Muscle layer of duodenum (tissue), 2 donors: ENCODE results near the gene EHBP1.

Source experiments
- H3K27ac ChIP-seq: one replicate; pipeline ENCODE4 v1.7.0; 2013; ENCODE audit warnings: mild to moderate bottlenecking, low read length
- H3K27me3 ChIP-seq: one replicate; pipeline ENCODE4 v1.7.0; 2013; ENCODE audit warnings: low read depth, mild to moderate bottlenecking, control low read depth, low read length
- H3K36me3 ChIP-seq, 2 donors: one replicate each; pipeline ENCODE4 v1.7.0; 2013; ENCODE audit warnings: low read length in 2 of 2, control low read depth in 1 of 2, mild to moderate bottlenecking in 1 of 2; ENCODE audit not compliant: insufficient read depth in 2 of 2, control insufficient read depth in 1 of 2
- H3K4me1 ChIP-seq, 2 donors: one replicate each; pipeline ENCODE4 v1.7.0; 2013; ENCODE audit warnings: low read length in 2 of 2, mild to moderate bottlenecking in 2 of 2, control low read depth in 1 of 2, moderate library complexity in 1 of 2; ENCODE audit not compliant: insufficient read depth in 2 of 2, control insufficient read depth in 1 of 2
- H3K4me3 ChIP-seq, 2 donors: one replicate each; pipeline ENCODE4 v1.7.0; 2013; ENCODE audit warnings: low read length in 2 of 2, low read depth in 1 of 2, mild to moderate bottlenecking in 1 of 2
- H3K9me3 ChIP-seq, 2 donors: one replicate each; pipeline ENCODE4 v1.7.0; 2013; ENCODE audit warnings: low read length in 2 of 2, control low read depth in 1 of 2, mild to moderate bottlenecking in 1 of 2; ENCODE audit not compliant: control insufficient read depth in 1 of 2
- donor health status: healthy.

EHBP1 gene

DNA sequence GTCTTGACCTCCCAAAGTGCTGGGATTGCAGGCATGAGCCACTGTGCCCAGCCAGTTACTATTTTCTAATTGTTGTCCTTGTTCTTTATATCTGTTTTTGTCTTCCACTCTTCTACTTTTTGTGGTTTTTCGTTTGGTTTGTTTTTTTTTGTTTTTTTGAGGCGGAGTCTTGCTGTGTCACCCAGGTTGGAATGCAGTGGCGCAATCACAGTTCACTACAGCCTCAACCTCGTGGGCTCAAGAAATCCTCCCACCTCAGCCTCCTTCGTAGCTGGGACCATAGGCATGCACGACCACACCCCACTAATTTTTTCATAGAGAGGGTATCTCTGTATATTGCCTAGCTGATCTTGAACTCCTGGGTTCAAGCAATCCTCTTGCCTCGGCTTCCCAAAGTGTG, 100.7 kb downstream of the EHBP1 start:
- Histone ChIP-seq H3K9me3 (peaks cover 0 to 3% of the 10 kb centered on the region in 2 donors), H3K27ac (no peak overlapping the region), H3K4me3 (no peak overlapping the region), H3K36me3 (peaks cover 6 to 27% of the 10 kb centered on the region in 2 donors), H3K4me1 (no peaks in the 10 kb centered on the region), H3K27me3 (no peaks in the 10 kb centered on the region)

DNA sequence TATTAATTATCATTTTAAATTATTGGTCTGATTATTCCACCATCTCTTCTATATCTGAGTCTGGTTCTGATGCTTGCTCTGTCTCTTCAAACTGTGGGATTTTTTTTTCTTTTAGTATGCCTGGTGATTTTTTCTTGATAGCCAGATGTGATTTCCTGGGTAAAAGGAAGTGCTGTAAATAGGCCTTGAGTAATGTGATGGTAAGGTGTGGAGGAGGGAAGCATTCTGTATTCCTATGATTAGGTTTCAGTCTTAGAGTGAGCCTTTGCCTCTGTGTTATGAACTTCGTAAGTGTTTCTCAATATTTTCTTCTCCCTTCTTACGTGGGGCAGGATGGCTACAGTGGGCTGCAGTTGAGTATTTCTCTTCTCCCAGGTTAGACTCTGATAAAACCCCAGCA, 103.0 kb downstream of the EHBP1 start:
- Histone ChIP-seq H3K27me3 (no peaks in the 10 kb centered on the region), H3K4me1 (peaks cover 0 to 10% of the 10 kb centered on the region in 2 donors), H3K36me3 (peaks cover 6 to 27% of the 10 kb centered on the region in 2 donors), H3K4me3 (no peak overlapping the region), H3K27ac (no peak overlapping the region), H3K9me3 (peaks cover 0 to 3% of the 10 kb centered on the region in 2 donors)

DNA sequence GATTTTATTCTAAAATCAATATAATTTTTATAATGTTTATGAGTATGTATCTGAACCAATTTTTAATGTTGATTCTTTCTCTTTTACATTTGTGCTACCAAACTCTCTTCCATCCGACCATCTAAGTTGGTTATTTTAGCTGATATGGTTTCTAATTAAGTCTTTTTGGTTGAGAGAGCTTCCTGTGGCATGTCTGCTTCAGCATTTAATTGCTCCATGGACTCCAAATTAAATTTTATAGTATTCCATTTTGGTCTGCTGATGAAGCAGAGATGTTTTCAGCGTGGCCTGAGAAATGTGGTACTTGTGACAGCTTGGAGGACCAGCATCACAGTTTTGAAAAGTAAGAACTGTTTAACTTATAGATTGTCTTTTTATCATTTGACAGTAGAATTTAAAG, 105.6 kb downstream of the EHBP1 start:
- no peak overlapping the region for H3K27ac ChIP-seq
- peaks cover 0 to 14% of the 10 kb centered on the region in 2 donors for H3K4me1 ChIP-seq
- no peak overlapping the region for H3K4me3 ChIP-seq
- H3K9me3 ChIP-seq: peaks cover 0 to 3% of the 10 kb centered on the region in 2 donors
- H3K36me3 ChIP-seq: peaks cover 6 to 19% of the 10 kb centered on the region in 2 donors
- no peaks in the 10 kb centered on the region for H3K27me3 ChIP-seq

DNA sequence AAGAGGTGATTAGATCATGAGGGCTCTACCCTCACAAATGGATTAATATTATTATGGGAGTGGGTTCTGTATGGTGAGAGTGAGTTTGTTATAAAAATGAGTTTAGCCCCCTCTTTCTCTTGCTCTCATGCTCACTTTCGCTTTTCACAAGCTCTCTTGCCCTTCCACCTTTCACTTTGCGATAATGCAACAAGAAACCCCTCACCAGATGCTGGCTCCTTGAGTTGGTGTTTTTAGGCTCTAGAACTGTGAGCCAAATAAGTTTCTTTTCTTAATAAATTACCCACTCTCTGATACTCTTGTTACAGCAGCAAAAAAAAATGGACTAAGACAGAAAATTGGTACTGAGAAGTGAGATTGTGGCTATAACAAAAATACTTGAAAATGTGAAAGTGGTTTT, 106.5 kb downstream of the EHBP1 start:
- peaks cover 0 to 14% of the 10 kb centered on the region in 2 donors for H3K4me1 ChIP-seq
- no peaks in the 10 kb centered on the region for H3K27me3 ChIP-seq
- no peak overlapping the region for H3K4me3 ChIP-seq
- H3K36me3 ChIP-seq: peaks cover under 1 to 11% of the 10 kb centered on the region in 2 donors
- H3K9me3 ChIP-seq: peaks cover 0 to 3% of the 10 kb centered on the region in 2 donors
- H3K27ac ChIP-seq: no peak overlapping the region

DNA sequence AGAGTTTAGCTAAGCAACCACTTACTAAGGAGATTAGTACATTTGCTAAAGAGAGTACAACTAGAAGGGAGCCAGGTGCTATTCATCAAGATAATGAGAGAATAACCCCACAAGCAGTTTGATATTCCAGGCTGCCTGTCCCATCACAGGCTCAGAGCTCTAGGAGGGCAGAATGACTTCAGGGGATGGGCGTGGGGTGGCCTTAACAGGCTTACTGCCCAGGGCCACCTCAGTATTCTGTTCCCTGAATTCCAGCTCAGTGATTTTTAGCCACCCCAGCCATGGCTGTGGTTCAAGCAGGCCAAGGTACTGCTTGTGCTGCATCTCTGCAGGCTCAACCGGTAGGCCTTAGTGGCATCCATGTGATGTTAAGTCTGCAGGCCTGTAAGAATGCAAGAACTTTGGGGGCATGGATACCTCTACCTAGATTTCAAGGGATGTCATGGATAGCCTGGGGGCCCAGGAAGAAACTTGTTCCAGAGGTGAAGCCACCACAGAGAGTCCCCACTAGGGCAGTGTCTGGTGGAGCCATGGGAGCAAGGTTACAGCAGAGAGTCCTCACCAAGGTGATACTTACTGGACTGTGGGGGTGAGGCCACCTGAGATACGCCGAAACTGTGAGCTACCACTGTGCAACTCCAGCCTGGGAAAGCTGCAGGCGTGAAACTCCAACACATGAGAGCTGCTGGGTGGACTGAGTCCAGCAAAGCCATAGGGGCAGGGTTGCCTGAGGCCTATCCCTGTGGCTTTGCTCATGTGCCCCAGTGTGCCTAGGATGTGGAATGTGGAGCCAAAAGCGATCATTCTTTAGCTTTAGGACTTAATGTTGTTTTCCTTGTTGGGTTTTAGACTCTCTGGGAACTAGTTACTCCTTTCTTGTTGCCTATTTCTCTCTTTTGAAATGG, 107.7 kb downstream of the EHBP1 start:
- Histone ChIP-seq H3K4me1 (peaks cover 0 to 20% of the 10 kb centered on the region in 2 donors), H3K9me3 (no peaks in the 10 kb centered on the region), H3K27me3 (no peaks in the 10 kb centered on the region), H3K27ac (no peak overlapping the region), H3K36me3 (no peaks in the 10 kb centered on the region), H3K4me3 (no peak overlapping the region)

DNA sequence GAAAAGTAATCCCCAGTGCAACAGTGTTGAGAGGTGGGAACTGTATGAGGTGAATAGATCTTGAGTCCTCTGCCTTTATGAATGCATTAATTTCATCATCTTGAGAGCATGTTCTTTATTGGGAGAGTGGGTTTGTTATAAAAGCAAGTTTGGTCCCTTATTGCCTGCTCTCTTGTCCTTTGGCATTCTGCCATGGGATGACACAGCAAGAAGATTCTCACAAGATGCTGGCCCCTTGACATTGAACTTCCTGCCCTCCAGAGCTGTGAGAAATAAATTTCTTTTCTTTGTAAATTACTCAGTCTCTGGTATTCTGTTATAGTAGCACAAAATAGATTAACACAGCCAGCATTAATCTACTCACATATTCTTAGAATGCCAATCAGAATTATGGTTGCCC, 108.6 kb downstream of the EHBP1 start:
- Histone ChIP-seq H3K4me1 (peaks cover 0 to 20% of the 10 kb centered on the region in 2 donors), H3K27me3 (no peaks in the 10 kb centered on the region), H3K27ac (no peak overlapping the region), H3K36me3 (no peaks in the 10 kb centered on the region), H3K4me3 (no peak overlapping the region), H3K9me3 (no peaks in the 10 kb centered on the region)

DNA sequence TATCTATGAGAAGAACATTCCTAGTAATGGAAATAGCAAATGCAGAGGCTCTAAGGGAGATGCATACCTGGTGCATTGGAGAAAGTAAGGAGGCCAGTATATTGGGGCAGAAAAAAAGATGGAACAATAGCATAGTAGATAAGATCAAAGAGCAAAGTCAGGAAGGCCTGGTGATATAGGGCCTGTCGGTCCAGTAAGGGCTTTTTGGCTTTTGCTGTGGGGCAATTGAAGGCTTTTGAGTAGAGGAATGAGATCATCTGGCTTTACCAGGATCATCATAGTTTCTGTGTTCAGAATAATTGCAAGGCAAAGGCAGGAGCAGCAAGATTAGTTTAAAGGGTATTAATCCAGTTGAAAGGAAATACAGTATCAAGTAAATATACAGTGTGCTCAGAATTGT, 111.8 kb downstream of the EHBP1 start:
- Histone ChIP-seq H3K9me3 (no peaks in the 10 kb centered on the region), H3K4me1 (peaks cover 0 to 19% of the 10 kb centered on the region in 2 donors), H3K27me3 (no peaks in the 10 kb centered on the region), H3K36me3 (no peaks in the 10 kb centered on the region), H3K27ac (no peak overlapping the region), H3K4me3 (no peak overlapping the region)

DNA sequence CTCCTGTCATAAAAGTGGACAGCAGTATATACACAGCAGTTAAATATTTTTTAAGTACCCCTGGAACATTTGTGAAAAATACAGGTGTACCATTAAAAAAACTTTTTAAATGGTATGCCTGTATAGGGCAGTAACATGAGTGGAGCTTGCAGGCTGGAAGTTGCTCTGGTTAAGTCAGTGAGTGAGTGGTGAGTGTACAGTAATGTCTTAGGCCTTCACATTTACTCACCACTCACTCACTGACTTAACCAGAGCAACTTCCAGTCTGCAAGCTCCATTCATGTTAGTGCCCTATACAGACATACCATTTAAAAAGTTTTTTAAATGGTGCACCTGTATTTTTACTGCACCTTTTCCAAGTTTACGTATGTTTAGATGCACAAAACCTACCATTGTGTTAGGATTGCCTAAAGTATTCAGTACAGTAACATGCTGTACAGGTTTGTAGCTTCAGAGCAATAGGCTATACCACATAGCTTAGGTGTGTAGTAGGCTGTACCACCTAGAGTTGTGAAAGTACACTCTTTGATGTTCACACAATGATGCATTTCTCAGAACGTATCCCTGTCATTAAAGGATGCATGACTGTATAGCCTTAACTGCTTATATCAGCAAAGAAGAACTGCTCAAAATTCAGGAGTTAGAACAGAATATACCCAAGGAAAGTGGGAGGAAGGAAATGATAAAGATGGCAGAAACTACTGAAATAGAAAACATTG, 112.6 kb downstream of the EHBP1 start:
- peaks cover 0 to 15% of the 10 kb centered on the region in 2 donors for H3K4me1 ChIP-seq
- no peaks in the 10 kb centered on the region for H3K9me3 ChIP-seq
- H3K27me3 ChIP-seq: no peaks in the 10 kb centered on the region
- H3K4me3 ChIP-seq: no peak overlapping the region
- no peaks in the 10 kb centered on the region for H3K36me3 ChIP-seq
- H3K27ac ChIP-seq: no peak overlapping the region

DNA sequence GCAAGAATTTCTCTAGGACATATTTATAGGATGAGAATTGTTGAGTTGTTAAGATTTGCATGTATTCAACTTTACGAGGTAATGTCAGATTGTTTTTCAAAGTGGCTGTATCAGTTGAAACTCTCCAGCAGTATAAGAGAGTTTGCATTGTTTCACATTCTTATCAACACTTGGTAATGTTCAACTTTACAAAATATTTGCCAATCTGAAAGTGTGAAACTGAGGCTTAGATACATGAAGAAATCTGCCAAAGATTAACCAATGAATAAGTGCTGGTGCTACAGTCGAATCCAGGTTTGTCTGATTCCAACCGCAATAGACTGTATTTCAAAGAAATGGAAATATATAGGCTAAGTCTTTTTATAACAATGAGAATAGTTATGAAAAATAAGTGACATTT, 117.0 kb downstream of the EHBP1 start:
- Histone ChIP-seq H3K4me3 (no peak overlapping the region), H3K36me3 (peaks cover 11 to 15% of the 10 kb centered on the region in 2 donors), H3K27me3 (no peaks in the 10 kb centered on the region), H3K4me1 (peaks cover 0 to 24% of the 10 kb centered on the region in 2 donors), H3K27ac (no peak overlapping the region), H3K9me3 (no peaks in the 10 kb centered on the region)

DNA sequence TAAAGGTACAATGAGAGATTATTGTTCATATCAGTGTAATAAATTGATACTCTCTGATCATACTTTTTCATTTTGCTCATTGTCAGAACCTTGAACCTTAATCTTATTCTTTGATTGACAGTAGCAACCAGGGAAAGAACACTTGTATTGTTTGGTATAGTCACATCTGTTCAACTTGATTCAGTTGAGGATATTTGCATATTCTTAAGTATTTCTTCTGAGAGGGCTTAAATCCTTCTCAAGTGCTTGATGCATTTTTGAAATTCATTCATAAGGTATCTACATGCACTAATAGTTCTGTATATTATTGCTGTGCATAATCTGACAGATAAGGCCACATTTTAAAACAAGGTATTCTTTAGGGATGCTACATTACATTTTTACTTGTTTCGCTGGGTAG, 118.9 kb downstream of the EHBP1 start:
- Histone ChIP-seq H3K27ac (no peak overlapping the region), H3K27me3 (no peaks in the 10 kb centered on the region), H3K4me1 (peaks cover 0 to 22% of the 10 kb centered on the region in 2 donors), H3K4me3 (no peak overlapping the region), H3K9me3 (no peaks in the 10 kb centered on the region), H3K36me3 (peaks cover 11 to 16% of the 10 kb centered on the region in 2 donors)

DNA sequence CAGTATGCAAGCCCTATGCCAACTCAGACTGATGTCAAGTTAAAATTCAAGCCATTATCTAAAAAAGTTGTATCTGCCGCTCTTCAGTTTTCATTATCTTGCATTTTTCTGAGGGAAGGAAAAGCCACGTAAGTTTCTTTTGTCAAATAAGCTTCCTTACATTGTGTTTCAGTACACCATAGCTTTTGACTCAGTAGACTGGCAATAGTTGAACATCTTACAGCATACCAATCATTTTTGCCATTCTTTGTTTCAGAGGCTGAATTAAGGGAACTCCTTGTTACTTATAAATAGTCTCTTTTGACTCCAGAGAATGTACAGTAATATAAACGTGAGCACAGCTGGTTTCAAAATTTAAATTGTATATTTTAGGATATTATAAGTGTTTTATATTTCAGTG, 120.6 kb downstream of the EHBP1 start:
- Histone ChIP-seq H3K27me3 (no peaks in the 10 kb centered on the region), H3K9me3 (no peaks in the 10 kb centered on the region), H3K27ac (no peak overlapping the region), H3K4me3 (no peak overlapping the region), H3K4me1 (peaks cover 0 to 22% of the 10 kb centered on the region in 2 donors), H3K36me3 (peaks cover 11 to 17% of the 10 kb centered on the region in 2 donors)
